A549 (cell line): ENCODE measurements around the gene PADI2. TPM values are rescaled to one million over a fixed set of nuclear protein-coding genes. Genes with fewer than 3 reads are reported as not detected.

ENCODE experiments used
- ATAC-seq, 2 experiments: fragments of 200-7000 bp in 1 of 2; fragments of >200 bp in 1 of 2; cut with Nextera tagmentation in 1 of 2; cut with Tn5 transposase in 1 of 2; 3 replicates each; pipeline versions ENCODE4 v1.8.0 to v1.9.1; 2018 to 2020; ENCODE audit warnings: mild to moderate bottlenecking in 1 of 2, moderate library complexity in 1 of 2
- CTCF ChIA-PET: fragments of 300-600 bp; sonication (Branson Sonifier 250); formaldehyde crosslinking; extraction: SDS; loops from one replicate; lab custom pipeline; 2021; ENCODE audit warnings: antibody characterized with exemption, inconsistent platforms; lab: Yijun Ruan, JAX
- POLR2A ChIA-PET: fragments of 350-600 bp; formaldehyde crosslinking; extraction: SDS; loops from one replicate; lab custom pipeline; 2021; ENCODE audit warnings: antibody characterized with exemption, inconsistent platforms; lab: Yijun Ruan, JAX
- DNase-seq, 2 experiments: peaks; one replicate each; pipeline versions ENCODE4 v3.0.0 to v3.0.0-alpha.2; 2011 to 2016; ENCODE audit warnings: low read depth in 1 of 2, low spot score in 1 of 2
- FAIRE-seq: peaks from 2 replicates; lab custom pipeline; 2011; peaks lifted over from hg19 to GRCh38; lab: Jason Lieb, UNC
- H3K27ac ChIP-seq, 2 experiments: fragments of >200 bp; sonication (Bioruptor Twin); formaldehyde crosslinking; 3 replicates each; pipeline ENCODE4 v1.5.1; 2016 to 2017
- H3K4me1 ChIP-seq: fragments of >200 bp; sonication (Bioruptor Twin); formaldehyde crosslinking; 3 replicates; pipeline ENCODE4 v1.6.1; 2016
- H3K4me2 ChIP-seq: fragments of >200 bp; sonication (Bioruptor Twin); formaldehyde crosslinking; 3 replicates; pipeline ENCODE4 v1.6.1; 2016
- H3K4me3 ChIP-seq: fragments of >200 bp; sonication (Bioruptor Twin); formaldehyde crosslinking; 3 replicates; pipeline ENCODE4 v1.5.1; 2016
- H3K9me3 ChIP-seq: fragments of >200 bp; sonication (Bioruptor Twin); formaldehyde crosslinking; 3 replicates; pipeline ENCODE4 v1.6.1; 2016
- CHD2 ChIP-seq: fragments of 150-350 bp; IDR thresholded peaks from 2 replicates; pipeline ENCODE4 v1.6.1; 2014; ENCODE audit warnings: low read length; ENCODE audit not compliant: partially characterized antibody
- EHF ChIP-seq: fragments of 250-450 bp; sonication (Bioruptor Pico); IDR thresholded peaks from 2 replicates; pipeline ENCODE4 v1.5.0; 2020; ENCODE audit warnings: mild to moderate bottlenecking
- FOSL2 ChIP-seq, 2 experiments: fragments of 450-650 bp in 1 of 2; fragments of >200 bp in 1 of 2; sonication (Bioruptor Twin) in 1 of 2; formaldehyde crosslinking; IDR thresholded peaks; 2 replicates each; pipeline versions ENCODE4 v1.5.0 to v1.6.1; 2016 to 2020; ENCODE audit warnings: mild to moderate bottlenecking in 1 of 2, moderate library complexity in 1 of 2
- FOXS1 ChIP-seq: fragments of 250-450 bp; sonication (Bioruptor Pico); IDR thresholded peaks from 2 replicates; pipeline ENCODE4 v1.5.0; 2020; ENCODE audit warnings: mild to moderate bottlenecking, moderate library complexity
- HDAC2 ChIP-seq: fragments of 200-600 bp; sonication (generic); IDR thresholded peaks from 2 replicates; pipeline ENCODE4 v1.6.1; 2016
- HOXA7 ChIP-seq: fragments of 250-450 bp; sonication (Bioruptor Pico); IDR thresholded peaks from 2 replicates; pipeline ENCODE4 v1.5.0; 2020; ENCODE audit warnings: mild to moderate bottlenecking, moderate library complexity
- KDM1A ChIP-seq: fragments of 200-600 bp; sonication (generic); IDR thresholded peaks from 2 replicates; pipeline ENCODE4 v1.6.1; 2016; ENCODE audit warnings: low read depth, mild to moderate bottlenecking
- MAZ ChIP-seq: fragments of 150-350 bp; IDR thresholded peaks from 2 replicates; pipeline ENCODE4 v1.6.1; 2014; ENCODE audit warnings: antibody characterized with exemption, low read depth, low read length, borderline replicate concordance
- MYC ChIP-seq: IDR thresholded peaks from 2 replicates; pipeline ENCODE4 v1.6.1; 2012; ENCODE audit warnings: mild to moderate bottlenecking, inconsistent platforms, low read length, improper control_type of control experiment, borderline replicate concordance
- NR3C1 ChIP-seq: fragments of >200 bp; sonication (Bioruptor Twin); formaldehyde crosslinking; IDR thresholded peaks from 3 replicates; pipeline ENCODE4 v1.6.1; 2017
- PHF8 ChIP-seq: fragments of 200-600 bp; sonication (generic); IDR thresholded peaks from 2 replicates; pipeline ENCODE4 v1.6.1; 2016; ENCODE audit warnings: low read depth, mild to moderate bottlenecking, antibody characterized with exemption, moderate library complexity, borderline replicate concordance
- RAD21 ChIP-seq, 2 experiments: fragments of >200 bp in 1 of 2; sonication (Bioruptor Twin) in 1 of 2; formaldehyde crosslinking in 1 of 2; IDR thresholded peaks in 1 of 2; conservative IDR thresholded peaks in 1 of 2; 2 replicates in 1 of 2; 3 replicates in 1 of 2; pipeline ENCODE4 v1.6.1; 2012 to 2018; ENCODE audit warnings: inconsistent platforms in 1 of 2
- RARB ChIP-seq: fragments of 250-450 bp; sonication (Bioruptor Pico); IDR thresholded peaks from 2 replicates; pipeline ENCODE4 v1.8.0; 2021; ENCODE audit warnings: mild to moderate bottlenecking, moderate library complexity
- RNF2 ChIP-seq: fragments of 200-600 bp; sonication (generic); IDR thresholded peaks from 2 replicates; pipeline ENCODE4 v1.6.1; 2016; ENCODE audit warnings: low read depth, mild to moderate bottlenecking, antibody characterized with exemption, moderate library complexity, borderline replicate concordance
- SMC3 ChIP-seq: fragments of >200 bp; sonication (Bioruptor Twin); formaldehyde crosslinking; IDR thresholded peaks from 3 replicates; pipeline ENCODE4 v1.6.1; 2018; ENCODE audit warnings: inconsistent platforms
- TFCP2L1 ChIP-seq: fragments of 250-450 bp; sonication (Bioruptor Pico); IDR thresholded peaks from 2 replicates; pipeline ENCODE4 v1.5.0; 2021; ENCODE audit warnings: mild to moderate bottlenecking
- TP53 ChIP-seq: fragments of 250-450 bp; sonication (Bioruptor Pico); IDR thresholded peaks from 2 replicates; pipeline ENCODE4 v1.5.0; 2021; ENCODE audit warnings: mild to moderate bottlenecking, moderate library complexity
- ZC3H11A ChIP-seq: fragments of 450-650 bp; IDR thresholded peaks from 2 replicates; pipeline ENCODE4 v1.6.1; 2014; ENCODE audit warnings: antibody characterized with exemption, mild to moderate bottlenecking
- ZSCAN20 ChIP-seq: fragments of 250-450 bp; sonication (Bioruptor Pico); IDR thresholded peaks from 2 replicates; pipeline ENCODE4 v1.8.0; 2022; ENCODE audit warnings: mild to moderate bottlenecking, moderate library complexity
- WGBS: methylation state at CpG from one replicate; pipeline ENCODE4 v1.1.6; 2017; ENCODE audit errors: missing lambda C conversion rate; 5-methylcytosine and 5-hydroxymethylcytosine counted together
- polyA plus RNA-seq, 4 experiments: library from polyadenylated mRNA; depleted of rRNA in 3 of 4; stranded (reverse); fragments of >200 nt; fragmentation: RNase III in 1 of 4; extraction: RNeasy Plus Mini Kit Qiagen cat#74134 plus additional on column Dnase treatment in 1 of 4; gene quantifications; 2 replicates in 3 of 4; 3 replicates in 1 of 4; pipeline ENCODE4 v1.2.3, GENCODE V29; 2011 to 2017
- TF ChIP-seq, protein P1 (sequence below): fragments of >200 bp; sonication (Bioruptor Twin); formaldehyde crosslinking; IDR thresholded peaks from 3 replicates; pipeline ENCODE4 v1.5.1; 2016
- TF ChIP-seq, protein P2 (sequence below): fragments of >200 bp; sonication (Bioruptor Twin); formaldehyde crosslinking; IDR thresholded peaks from 3 replicates; pipeline ENCODE4 v1.6.1; 2016
- TF ChIP-seq, protein P3 (sequence below): fragments of 200-600 bp; sonication (generic); IDR thresholded peaks from 2 replicates; pipeline ENCODE4 v1.6.1; 2016; ENCODE audit warnings: antibody characterized with exemption, mild to moderate bottlenecking, moderate library complexity
- TF ChIP-seq, protein P4 (sequence below): fragments of 250-450 bp; sonication (Bioruptor Pico); IDR thresholded peaks from 2 replicates; pipeline ENCODE4 v1.5.0; 2021; ENCODE audit warnings: mild to moderate bottlenecking, moderate library complexity, borderline replicate concordance
- TF ChIP-seq, protein P5 (sequence below): fragments of 450-650 bp; IDR thresholded peaks from 2 replicates; pipeline ENCODE4 v1.6.1; 2014; ENCODE audit warnings: antibody characterized with exemption

The PADI2 gene
- polyA plus RNA-seq, 2 of the 4 experiments (the other 2 are of a cell fraction), result 1.1 to 1.3 TPM

DNA sequence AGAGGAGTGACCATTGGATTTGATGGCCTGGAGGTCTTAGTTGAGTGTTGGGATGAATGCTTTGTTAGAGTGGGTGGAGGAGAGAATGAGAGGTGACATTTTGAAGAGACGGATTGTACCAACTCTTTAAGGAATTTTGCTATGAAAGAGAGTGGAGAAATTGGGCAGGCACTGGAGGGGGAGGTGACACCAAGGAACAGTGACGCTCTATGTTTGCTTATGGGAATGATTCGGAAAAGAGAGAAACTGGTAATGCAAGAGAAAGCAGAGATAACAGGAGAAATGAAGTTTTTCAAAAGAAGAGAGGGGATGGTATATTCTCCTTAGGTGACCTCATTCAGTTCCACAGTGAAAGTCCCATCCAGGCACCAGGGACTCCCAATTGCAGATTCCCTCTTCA is 24.5 kb upstream of the PADI2 start:
- CTCF ChIA-PET, result no interaction called here
- no peak overlapping the region for H3K4me2 ChIP-seq
- DNase-seq (no peak), ATAC-seq (no peak), FAIRE-seq (no peak)
- H3K4me1 ChIP-seq, result no peaks in the 10 kb centered on the region
- 85% methylated on average over 3 of the region's 3 CpGs for WGBS
- TF ChIP-seq RARB (CRISPR knock-in tag) (no peak), ZC3H11A (no peak), TP53 (no peak)
- TF ChIP-seq, protein P1, sequence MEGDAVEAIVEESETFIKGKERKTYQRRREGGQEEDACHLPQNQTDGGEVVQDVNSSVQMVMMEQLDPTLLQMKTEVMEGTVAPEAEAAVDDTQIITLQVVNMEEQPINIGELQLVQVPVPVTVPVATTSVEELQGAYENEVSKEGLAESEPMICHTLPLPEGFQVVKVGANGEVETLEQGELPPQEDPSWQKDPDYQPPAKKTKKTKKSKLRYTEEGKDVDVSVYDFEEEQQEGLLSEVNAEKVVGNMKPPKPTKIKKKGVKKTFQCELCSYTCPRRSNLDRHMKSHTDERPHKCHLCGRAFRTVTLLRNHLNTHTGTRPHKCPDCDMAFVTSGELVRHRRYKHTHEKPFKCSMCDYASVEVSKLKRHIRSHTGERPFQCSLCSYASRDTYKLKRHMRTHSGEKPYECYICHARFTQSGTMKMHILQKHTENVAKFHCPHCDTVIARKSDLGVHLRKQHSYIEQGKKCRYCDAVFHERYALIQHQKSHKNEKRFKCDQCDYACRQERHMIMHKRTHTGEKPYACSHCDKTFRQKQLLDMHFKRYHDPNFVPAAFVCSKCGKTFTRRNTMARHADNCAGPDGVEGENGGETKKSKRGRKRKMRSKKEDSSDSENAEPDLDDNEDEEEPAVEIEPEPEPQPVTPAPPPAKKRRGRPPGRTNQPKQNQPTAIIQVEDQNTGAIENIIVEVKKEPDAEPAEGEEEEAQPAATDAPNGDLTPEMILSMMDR, result no peak
- POLR2A ChIA-PET, result no interaction called here
- H3K4me3 ChIP-seq, result no peak overlapping the region
- H3K27ac ChIP-seq, result no peak overlapping the region
- H3K9me3 ChIP-seq, result no peaks in the 10 kb centered on the region

DNA sequence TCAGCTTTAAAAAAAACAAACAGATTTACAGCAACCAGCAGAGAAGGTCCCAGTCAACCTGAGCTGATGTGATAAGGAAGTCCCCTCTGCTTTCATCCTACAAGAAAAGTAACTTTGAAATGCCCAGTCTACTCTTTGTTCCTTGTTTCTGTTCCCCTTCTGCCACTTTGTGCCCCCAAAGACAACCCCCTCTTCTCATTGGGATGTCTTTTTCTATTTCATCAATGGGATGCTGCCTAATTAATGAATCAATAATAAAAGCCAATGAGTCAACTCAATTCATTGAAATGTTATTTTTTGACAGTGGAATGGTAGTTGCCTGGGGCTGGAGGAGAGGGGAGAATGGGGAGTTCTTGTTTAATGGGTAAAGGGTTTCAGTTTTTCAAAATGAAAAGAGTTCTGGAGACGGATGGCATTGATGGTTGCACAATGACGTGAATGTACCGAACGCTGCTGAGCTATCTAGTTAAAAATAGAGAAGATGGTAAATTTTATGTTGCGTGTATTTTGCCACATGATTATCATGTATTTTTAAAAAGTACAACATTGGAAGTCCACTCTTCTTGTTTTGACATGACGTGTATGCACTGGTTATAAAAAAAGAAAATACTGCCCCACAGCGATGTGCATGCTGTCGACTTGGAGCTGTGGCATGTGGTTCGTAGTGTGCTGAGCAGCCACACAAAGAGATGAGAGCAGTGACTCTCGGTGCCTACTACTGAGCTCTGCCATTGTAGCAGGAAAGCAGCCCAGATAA is 22.4 kb upstream of the PADI2 start:
- FAIRE-seq, result no peak
- no peak overlapping the region for H3K27ac ChIP-seq
- 87% methylated on average over 10 of the region's 10 CpGs for WGBS

DNA sequence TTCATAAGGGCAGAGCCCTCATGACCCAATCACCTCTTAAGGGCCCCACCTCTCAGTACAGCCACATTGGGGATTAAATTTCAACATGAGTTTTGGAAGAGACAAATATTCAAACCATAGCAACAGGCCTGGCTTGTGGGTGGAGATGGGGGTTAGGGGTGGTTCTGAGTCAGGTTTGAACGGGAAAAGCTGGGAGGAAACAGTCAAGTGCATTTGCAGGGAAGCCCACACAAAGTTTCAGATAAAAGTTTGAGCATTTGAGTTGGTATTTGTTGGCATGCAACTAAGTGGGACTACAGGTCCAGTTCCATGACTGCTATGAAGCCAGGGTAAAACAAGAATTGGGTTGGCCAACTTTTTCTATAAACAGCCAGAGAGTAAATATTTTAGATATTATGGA is 21.0 kb upstream of the PADI2 start:
- Histone ChIP-seq H3K4me1 (peaks cover 5% of the 10 kb centered on the region), H3K9me3 (no peaks in the 10 kb centered on the region), H3K4me3 (no peak overlapping the region), H3K4me2 (no peak overlapping the region), H3K27ac (no peak overlapping the region; a peak in 1 of 6 replicates)
- ChIA-PET CTCF (no interaction called here), POLR2A (no interaction called here)
- ATAC-seq (no peak), FAIRE-seq (no peak), DNase-seq (no peak)
- WGBS, result 58% methylated on average over 1 of the region's 1 CpG
- TF ChIP-seq EHF (no peak), MYC (no peak), FOXS1 (CRISPR knock-in tag) (no peak), TP53 (no peak), PHF8 (no peak)
- TF ChIP-seq, protein P2, sequence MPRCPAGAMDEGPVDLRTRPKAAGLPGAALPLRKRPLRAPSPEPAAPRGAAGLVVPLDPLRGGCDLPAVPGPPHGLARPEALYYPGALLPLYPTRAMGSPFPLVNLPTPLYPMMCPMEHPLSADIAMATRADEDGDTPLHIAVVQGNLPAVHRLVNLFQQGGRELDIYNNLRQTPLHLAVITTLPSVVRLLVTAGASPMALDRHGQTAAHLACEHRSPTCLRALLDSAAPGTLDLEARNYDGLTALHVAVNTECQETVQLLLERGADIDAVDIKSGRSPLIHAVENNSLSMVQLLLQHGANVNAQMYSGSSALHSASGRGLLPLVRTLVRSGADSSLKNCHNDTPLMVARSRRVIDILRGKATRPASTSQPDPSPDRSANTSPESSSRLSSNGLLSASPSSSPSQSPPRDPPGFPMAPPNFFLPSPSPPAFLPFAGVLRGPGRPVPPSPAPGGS, result no peak
- TF ChIP-seq, protein P3, sequence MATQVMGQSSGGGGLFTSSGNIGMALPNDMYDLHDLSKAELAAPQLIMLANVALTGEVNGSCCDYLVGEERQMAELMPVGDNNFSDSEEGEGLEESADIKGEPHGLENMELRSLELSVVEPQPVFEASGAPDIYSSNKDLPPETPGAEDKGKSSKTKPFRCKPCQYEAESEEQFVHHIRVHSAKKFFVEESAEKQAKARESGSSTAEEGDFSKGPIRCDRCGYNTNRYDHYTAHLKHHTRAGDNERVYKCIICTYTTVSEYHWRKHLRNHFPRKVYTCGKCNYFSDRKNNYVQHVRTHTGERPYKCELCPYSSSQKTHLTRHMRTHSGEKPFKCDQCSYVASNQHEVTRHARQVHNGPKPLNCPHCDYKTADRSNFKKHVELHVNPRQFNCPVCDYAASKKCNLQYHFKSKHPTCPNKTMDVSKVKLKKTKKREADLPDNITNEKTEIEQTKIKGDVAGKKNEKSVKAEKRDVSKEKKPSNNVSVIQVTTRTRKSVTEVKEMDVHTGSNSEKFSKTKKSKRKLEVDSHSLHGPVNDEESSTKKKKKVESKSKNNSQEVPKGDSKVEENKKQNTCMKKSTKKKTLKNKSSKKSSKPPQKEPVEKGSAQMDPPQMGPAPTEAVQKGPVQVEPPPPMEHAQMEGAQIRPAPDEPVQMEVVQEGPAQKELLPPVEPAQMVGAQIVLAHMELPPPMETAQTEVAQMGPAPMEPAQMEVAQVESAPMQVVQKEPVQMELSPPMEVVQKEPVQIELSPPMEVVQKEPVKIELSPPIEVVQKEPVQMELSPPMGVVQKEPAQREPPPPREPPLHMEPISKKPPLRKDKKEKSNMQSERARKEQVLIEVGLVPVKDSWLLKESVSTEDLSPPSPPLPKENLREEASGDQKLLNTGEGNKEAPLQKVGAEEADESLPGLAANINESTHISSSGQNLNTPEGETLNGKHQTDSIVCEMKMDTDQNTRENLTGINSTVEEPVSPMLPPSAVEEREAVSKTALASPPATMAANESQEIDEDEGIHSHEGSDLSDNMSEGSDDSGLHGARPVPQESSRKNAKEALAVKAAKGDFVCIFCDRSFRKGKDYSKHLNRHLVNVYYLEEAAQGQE, result no peak

More for the DNA sequence above, 22.4 kb upstream of the PADI2 start:
- POLR2A ChIA-PET, result no interaction called here
- CTCF ChIA-PET, result no interaction called here
- H3K4me1 ChIP-seq, result no peaks in the 10 kb centered on the region
- DNase-seq, result no peak
- no peak for ATAC-seq
- no peak overlapping the region for H3K4me3 ChIP-seq
- TF ChIP-seq HOXA7 (no peak), FOSL2 (IDR thresholded peaks at IDR 0.05) (no peak), FOSL2 (CRISPR knock-in tag; IDR thresholded peaks at IDR 0.05) (no peak), RAD21 (conservative IDR thresholded peaks at IDR 0.05 in 1 of 2, IDR thresholded peaks at IDR 0.05 in 1 of 2) (no peak), MAZ (no peak), NR3C1 (no peak), SMC3 (no peak), CHD2 (no peak), KDM1A (no peak), HDAC2 (no peak), RNF2 (no peak), TFCP2L1 (CRISPR knock-in tag) (no peak), ZSCAN20 (CRISPR knock-in tag) (no peak)
- TF ChIP-seq, protein P4, sequence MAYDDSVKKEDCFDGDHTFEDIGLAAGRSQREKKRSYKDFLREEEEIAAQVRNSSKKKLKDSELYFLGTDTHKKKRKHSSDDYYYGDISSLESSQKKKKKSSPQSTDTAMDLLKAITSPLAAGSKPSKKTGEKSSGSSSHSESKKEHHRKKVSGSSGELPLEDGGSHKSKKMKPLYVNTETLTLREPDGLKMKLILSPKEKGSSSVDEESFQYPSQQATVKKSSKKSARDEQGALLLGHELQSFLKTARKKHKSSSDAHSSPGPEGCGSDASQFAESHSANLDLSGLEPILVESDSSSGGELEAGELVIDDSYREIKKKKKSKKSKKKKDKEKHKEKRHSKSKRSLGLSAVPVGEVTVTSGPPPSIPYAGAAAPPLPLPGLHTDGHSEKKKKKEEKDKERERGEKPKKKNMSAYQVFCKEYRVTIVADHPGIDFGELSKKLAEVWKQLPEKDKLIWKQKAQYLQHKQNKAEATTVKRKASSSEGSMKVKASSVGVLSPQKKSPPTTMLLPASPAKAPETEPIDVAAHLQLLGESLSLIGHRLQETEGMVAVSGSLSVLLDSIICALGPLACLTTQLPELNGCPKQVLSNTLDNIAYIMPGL (CRISPR knock-in tag), result no peak
- TF ChIP-seq, protein P2, result no peak
- TF ChIP-seq, protein P5, sequence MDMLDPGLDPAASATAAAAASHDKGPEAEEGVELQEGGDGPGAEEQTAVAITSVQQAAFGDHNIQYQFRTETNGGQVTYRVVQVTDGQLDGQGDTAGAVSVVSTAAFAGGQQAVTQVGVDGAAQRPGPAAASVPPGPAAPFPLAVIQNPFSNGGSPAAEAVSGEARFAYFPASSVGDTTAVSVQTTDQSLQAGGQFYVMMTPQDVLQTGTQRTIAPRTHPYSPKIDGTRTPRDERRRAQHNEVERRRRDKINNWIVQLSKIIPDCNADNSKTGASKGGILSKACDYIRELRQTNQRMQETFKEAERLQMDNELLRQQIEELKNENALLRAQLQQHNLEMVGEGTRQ, result no peak
- no peaks in the 10 kb centered on the region for H3K9me3 ChIP-seq
- H3K4me2 ChIP-seq, result no peak overlapping the region
